IMR-90 (cell line): ENCODE measurements around the gene KIF5C. TPM values are rescaled to one million over a fixed set of nuclear protein-coding genes. Genes with fewer than 3 reads are reported as not detected.

Source experiments
- ATAC-seq: fragments of 200-7000 bp; cut with Tn5 transposase; 2 replicates; pipeline ENCODE4 v1.9.1; 2020; ENCODE audit warnings: low read depth, mild to moderate bottlenecking, moderate library complexity
- Bru-seq: library from RNA; stranded (reverse); fragments of 400-500 nt; gene quantifications from one replicate; lab custom pipeline; 2021; lab: Mats Ljungman, UMichigan
- BruChase-seq, 2 experiments: library from RNA; stranded (reverse); fragments of 400-500 nt; gene quantifications; one replicate each; lab custom pipeline; 2021; lab: Mats Ljungman, UMichigan
- BruUV-seq: library from RNA; stranded (reverse); fragments of 400-500 nt; replicated peaks from 2 replicates; lab custom pipeline; 2021; lab: Mats Ljungman, UMichigan
- CTCF ChIA-PET: fragments of 300-600 bp; formaldehyde crosslinking; extraction: SDS; loops from one replicate; lab custom pipeline; 2021; ENCODE audit warnings: antibody characterized with exemption; lab: Yijun Ruan, JAX
- POLR2A ChIA-PET: fragments of 300-600 bp; sonication (Branson Sonifier 250); formaldehyde crosslinking; loops from one replicate; lab custom pipeline; 2022; ENCODE audit warnings: antibody characterized with exemption; ENCODE audit not compliant: unreplicated experiment; lab: Charles Lee
- DNase-seq: peaks from one replicate; pipeline ENCODE4 v3.0.0; 2013
- H2AFZ ChIP-seq: replicated peaks from 2 replicates; pipeline ENCODE3; 2013; ENCODE audit warnings: low read length, mild to moderate bottlenecking; ENCODE audit not compliant: poor library complexity
- H2AK5ac ChIP-seq: 2 replicates; pipeline ENCODE4 v1.6.1; 2013; ENCODE audit warnings: low read depth, low read length, inconsistent platforms
- H2AK9ac ChIP-seq: replicated peaks from 2 replicates; pipeline ENCODE3; 2013; ENCODE audit warnings: mild to moderate bottlenecking, low read depth, low read length, moderate library complexity; ENCODE audit not compliant: poor library complexity
- H2BK120ac ChIP-seq: 2 replicates; pipeline ENCODE4 v1.6.1; 2013; ENCODE audit warnings: low read depth, low read length, inconsistent platforms
- H2BK15ac ChIP-seq: 3 replicates; pipeline ENCODE4 v1.6.1; 2013; ENCODE audit warnings: low read depth, low read length, inconsistent platforms
- H2BK20ac ChIP-seq: 2 replicates; pipeline ENCODE4 v1.6.1; 2013; ENCODE audit warnings: low read depth, mild to moderate bottlenecking, inconsistent platforms, low read length, moderate library complexity
- H2BK5ac ChIP-seq: 2 replicates; pipeline ENCODE4 v1.6.1; 2013; ENCODE audit warnings: mild to moderate bottlenecking, low read depth, low read length, inconsistent platforms; ENCODE audit not compliant: poor library complexity, severe bottlenecking
- H3K14ac ChIP-seq: replicated peaks from 2 replicates; pipeline ENCODE4 v1.6.1; 2013; ENCODE audit warnings: low read depth, low read length, inconsistent platforms
- H3K18ac ChIP-seq: 2 replicates; pipeline ENCODE4 v1.6.1; 2013; ENCODE audit warnings: low read depth, low read length, control low read depth
- H3K23ac ChIP-seq: 2 replicates; pipeline ENCODE4 v1.6.1; 2013; ENCODE audit warnings: low read depth, low read length, inconsistent platforms
- H3K27ac ChIP-seq: 2 replicates; pipeline ENCODE4 v1.5.1; 2013; ENCODE audit warnings: mild to moderate bottlenecking, control low read depth, low read length; ENCODE audit not compliant: insufficient read depth
- H3K27me3 ChIP-seq: 2 replicates; pipeline ENCODE4 v1.6.1; 2013; ENCODE audit warnings: low read length; ENCODE audit not compliant: control insufficient read depth, insufficient read depth
- H3K36me3 ChIP-seq: 2 replicates; pipeline ENCODE4 v1.6.1; 2013; ENCODE audit warnings: low read length, mixed read lengths; ENCODE audit not compliant: control insufficient read depth, insufficient read depth
- H3K4ac ChIP-seq: 2 replicates; pipeline ENCODE4 v1.6.1; 2013; ENCODE audit warnings: low read depth, low read length, inconsistent platforms
- H3K4me1 ChIP-seq: 2 replicates; pipeline ENCODE4 v1.6.1; 2013; ENCODE audit warnings: low read length, mixed read lengths; ENCODE audit not compliant: control insufficient read depth, insufficient read depth
- H3K4me2 ChIP-seq: 2 replicates; pipeline ENCODE4 v1.6.1; 2013; ENCODE audit warnings: low read depth, mild to moderate bottlenecking, control low read depth, low read length, moderate library complexity
- H3K4me3 ChIP-seq: 2 replicates; pipeline ENCODE4 v1.5.1; 2013; ENCODE audit warnings: low read depth, mild to moderate bottlenecking, control low read depth, low read length, moderate library complexity; ENCODE audit not compliant: insufficient read depth
- H3K56ac ChIP-seq: 2 replicates; pipeline ENCODE4 v1.6.1; 2013; ENCODE audit warnings: low read length, inconsistent platforms; ENCODE audit not compliant: insufficient read depth; ENCODE audit errors: extremely low read depth
- H3K79me1 ChIP-seq, 2 experiments: 2 replicates each; pipeline ENCODE4 v1.6.1; 2013; ENCODE audit warnings: low read length in 2 of 2, inconsistent platforms in 1 of 2, low read depth in 1 of 2
- H3K9ac ChIP-seq: 2 replicates; pipeline ENCODE4 v1.6.1; 2013; ENCODE audit warnings: low read depth, low read length, control low read depth
- H3K9me1 ChIP-seq: 2 replicates; pipeline ENCODE4 v1.6.1; 2013; ENCODE audit warnings: low read length, inconsistent platforms; ENCODE audit not compliant: insufficient read depth
- H3K9me3 ChIP-seq: 2 replicates; pipeline ENCODE4 v1.6.1; 2013; ENCODE audit warnings: low read length; ENCODE audit not compliant: control insufficient read depth, insufficient read depth
- H4K20me1 ChIP-seq: 2 replicates; pipeline ENCODE4 v1.6.1; 2013; ENCODE audit warnings: low read length, inconsistent platforms; ENCODE audit not compliant: insufficient read depth
- H4K5ac ChIP-seq: 2 replicates; pipeline ENCODE4 v1.6.1; 2013; ENCODE audit warnings: mild to moderate bottlenecking, low read depth, low read length, control low read depth
- H4K8ac ChIP-seq, 2 experiments: 2 replicates each; pipeline ENCODE4 v1.6.1; 2013; ENCODE audit warnings: low read depth in 2 of 2, low read length in 2 of 2, control low read depth in 1 of 2, inconsistent platforms in 1 of 2
- H4K91ac ChIP-seq: 2 replicates; pipeline ENCODE4 v1.6.1; 2013; ENCODE audit warnings: low read depth, low read length, inconsistent platforms; ENCODE audit not compliant: insufficient read depth
- MAFK ChIP-seq: IDR thresholded peaks from 2 replicates; pipeline ENCODE4 v1.6.1; 2012; ENCODE audit warnings: low read depth, low read length, improper control_type of control experiment
- MAZ ChIP-seq: IDR thresholded peaks from 2 replicates; pipeline ENCODE4 v1.6.1; 2012; ENCODE audit warnings: low read depth, mild to moderate bottlenecking, low read length, improper control_type of control experiment, moderate library complexity, borderline replicate concordance
- WGBS, 2 experiments: methylation state at CpG; one replicate each; pipeline versions ENCODE4 v1.1.5 to v1.1.7; 2013; ENCODE audit warnings: missing lambda C conversion rate in 2 of 2; ENCODE audit not compliant: insufficient read length in 1 of 2; ENCODE audit errors: extremely low coverage in 2 of 2; 5-methylcytosine and 5-hydroxymethylcytosine counted together
- dilution Hi-C: fragments of 300-500 bp; cut with HindIII; formaldehyde crosslinking; loops from one replicate; pipeline ENCODE4 v1.14.3; 2018; ENCODE audit warnings: low sequenced_read_pairs; ENCODE audit not compliant: unreplicated experiment
- in situ Hi-C: fragments of 300-500 bp; cut with MboI; formaldehyde crosslinking; loops from 3 replicates; pipeline ENCODE4 v1.14.3; 2019; ENCODE audit warnings: low sequenced_read_pairs, inconsistent platforms, mixed read lengths
- intact Hi-C: fragments of 100-400 bp; cut with micrococcal nuclease; formaldehyde crosslinking; loops from 2 replicates; pipeline ENCODE4 v1.10.0; 2022
- long read RNA-seq: library from polyadenylated mRNA; unstranded; transcript quantifications from one replicate; pipeline ENCODE4 v2.0.0, GENCODE V29; 2021; ENCODE audit not compliant: unreplicated experiment
- polyA plus RNA-seq, 3 experiments: library from polyadenylated mRNA; depleted of rRNA; stranded (reverse); fragments of >200 nt; gene quantifications; 2 replicates each; pipeline ENCODE4 v1.2.3, GENCODE V29; 2012; ENCODE audit warnings: low replicate concordance in 1 of 3
- total RNA-seq: library from RNA; depleted of rRNA; stranded (reverse); fragments of >200 nt; gene quantifications from 2 replicates; pipeline ENCODE4 v1.2.3, GENCODE V29; 2012; rRNA removed

The KIF5C gene
- 0.18 and 0.28 TPM in 2 replicates for total RNA-seq
- polyA plus RNA-seq (2012; rRNA removed) = 0.10 and 0.13 TPM in 2 replicates
- polyA plus RNA-seq (2012; cell fraction: cytosol; rRNA removed) = 0.02 and 0.03 TPM in 2 replicates
- polyA plus RNA-seq (2012; cell fraction: nucleus; rRNA removed; ENCODE audit: low replicate concordance) = 0.04 and 0.11 TPM in 2 replicates
- Bru-seq, nascent RNA = percentile 14 among the genes with signal in this experiment
- BruChase-seq, experiment 1, labeled RNA remaining after a 6-hour chase = percentile 9 among the genes with signal in this experiment
- percentile 9 among the genes with signal in this experiment for BruChase-seq, experiment 2, labeled RNA remaining after a 2-hour chase
- long read RNA-seq = 0 reads

DNA sequence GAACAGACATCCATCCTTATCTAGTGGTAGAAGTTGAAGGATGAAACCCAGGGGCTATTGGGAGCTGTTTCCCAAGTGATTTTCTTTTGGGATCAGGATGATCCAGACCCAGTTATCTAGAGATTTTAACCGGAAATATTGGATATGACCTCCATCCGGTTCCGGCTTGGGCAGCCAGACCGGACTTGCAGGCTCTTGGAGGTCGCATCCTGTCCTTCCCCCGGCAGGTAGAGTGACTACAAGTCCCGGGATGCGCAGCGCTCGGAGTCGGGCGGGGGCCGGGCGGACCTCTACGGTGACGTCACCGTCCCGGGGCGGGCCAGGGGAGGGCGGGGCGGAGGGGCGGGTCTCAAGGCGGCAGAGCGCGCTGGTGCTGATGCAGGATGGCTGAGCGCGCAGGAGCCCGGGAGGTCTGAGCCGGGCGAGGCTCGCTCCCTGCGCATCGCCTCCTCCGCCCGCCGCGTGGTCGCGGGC, at the start of gene KIF5C:
KIF5C (plus strand) TSS at position 360 of the 474 bp plus-strand sequence. CDS start 391 bp downstream, outside the sequence.
- in situ Hi-C loops = no loop called here
- H4K5ac ChIP-seq = no peak within 1 kb of the TSS
- H4K91ac ChIP-seq = no peak within 1 kb of the TSS
- no peak within 1 kb of the TSS for H3K56ac ChIP-seq
- no peak within 1 kb of the TSS for H3K9ac ChIP-seq
- H3K4me2 ChIP-seq = peak within 1 kb of the TSS; percentile 37
- dilution Hi-C loops = no loop called here
- H2AK5ac ChIP-seq = no peak within 1 kb of the TSS
- H3K9me1 ChIP-seq = no peaks in the 10 kb centered on the region
- no peak within 1 kb of the TSS for H3K27ac ChIP-seq
- H4K8ac ChIP-seq = no peak within 1 kb of the TSS
- peak within 1 kb of the TSS; percentile 73 for H2AFZ ChIP-seq
- DNase-seq = peak; percentile 63
- ATAC-seq = peak; percentile 99
- no peak within 1 kb of the TSS for H2BK15ac ChIP-seq
- no TSS peak for BruUV-seq
- intact Hi-C loops = loop anchor here (5.0 kb wide), 1 partner anchor 228 kb away; no protein-coding TSS in a partner anchor
- H3K4ac ChIP-seq = no peak within 1 kb of the TSS
- no peak for TF ChIP-seq MAFK
- peak; percentile 23; the same call in 1 of the 2 replicates for TF ChIP-seq MAZ
- peak within 1 kb of the TSS; percentile 28 for H2AK9ac ChIP-seq
- no peak within 1 kb of the TSS for H3K14ac ChIP-seq
- no peak within 1 kb of the TSS for H3K4me3 ChIP-seq
- H3K27me3 ChIP-seq = peaks cover 26% of the 10 kb centered on the region
- no peaks in the 10 kb centered on the region for H3K79me1 ChIP-seq
- H3K36me3 ChIP-seq = no peaks in the 10 kb centered on the region
- no peak within 1 kb of the TSS for H2BK5ac ChIP-seq
- H3K9me3 ChIP-seq = no peaks in the 10 kb centered on the region; the same call in 1 of the 2 replicates
- no peak within 1 kb of the TSS for H3K23ac ChIP-seq
- 16% methylated on average over 5 of the region's 39 CpGs; no CpG with 5 or more reads in 1 of the 2 experiments for WGBS, 2 experiments
- no peak within 1 kb of the TSS for H3K18ac ChIP-seq
- H2BK120ac ChIP-seq = no peak within 1 kb of the TSS
- H4K20me1 ChIP-seq = no peaks in the 10 kb centered on the region
- H2BK20ac ChIP-seq = no peak within 1 kb of the TSS
- no peaks in the 10 kb centered on the region for H3K4me1 ChIP-seq
- CTCF ChIA-PET = interaction anchor here (0.5 kb wide), 1 partner anchor 12 kb away, joined by 4 read pairs; no protein-coding TSS in a partner anchor
- POLR2A ChIA-PET = no interaction called here
